Measurements from ENCODE around the gene PPOX.

The PPOX gene

GRCh38 chr1:161127649-161128048 is 38.6 kb upstream of the PPOX start:
- no peak for TF ChIP-seq CTCF (IDR thresholded peaks at IDR 0.05)

GRCh38 chr1:161128591-161129420 is 37.4 kb upstream of the PPOX start:
- TF ChIP-seq CTCF (IDR thresholded peaks at IDR 0.05), result no peak

GRCh38 chr1:161130266-161130665 is 36.0 kb upstream of the PPOX start:
- TF ChIP-seq CTCF (IDR thresholded peaks at IDR 0.05), result no peak

GRCh38 chr1:161131523-161132409 is 34.5 kb upstream of the PPOX start:
- TF ChIP-seq CTCF (IDR thresholded peaks at IDR 0.05), result no peak

- TF ChIP-seq CTCF (IDR thresholded peaks at IDR 0.05), result no peak; the same call in 1 of the 2 replicates
Observed at GRCh38 chr1:161132410-161133219, 33.6 kb upstream of the PPOX start, which contains the start of gene DEDD. Gene DEDD (minus strand): TSS chr1:161132667. CDS start chr1:161124462, 8,205 bp downstream.

- no peak for TF ChIP-seq CTCF (IDR thresholded peaks at IDR 0.05)
Observed at GRCh38 chr1:161133220-161133740, 32.9 kb upstream of the PPOX start.

GRCh38 chr1:161137881-161138280 is 28.3 kb upstream of the PPOX start:
- no peak for TF ChIP-seq CTCF (IDR thresholded peaks at IDR 0.05)

Measured in LNCAP (cell line).